Mucosa of descending colon (tissue), 3 donors: ENCODE results near the gene SEC31A. TPM values are rescaled to one million over a fixed set of nuclear protein-coding genes. Genes with fewer than 3 reads are reported as not detected.
"Not testable (repeated sequence)": the region's sequence is repeated elsewhere in the genome, so short reads cannot be mapped to it uniquely, and the experiment has no call there.

Experiments used
- ATAC-seq: fragments of 200-7000 bp; cut with Tn5 transposase; one replicate; pipeline ENCODE4 v1.9.1; 2020; ENCODE audit warnings: mild to moderate bottlenecking, moderate library complexity
- DNase-seq, 3 donors: peaks; one replicate each; pipeline ENCODE4 v3.0.0-alpha.2; 2020
- H3K36me3 ChIP-seq: fragments of 200-600 bp; one replicate; pipeline ENCODE4 v1.8.0; 2021; ENCODE audit warnings: low read depth, mild to moderate bottlenecking
- H3K4me1 ChIP-seq: fragments of 200-600 bp; one replicate; pipeline ENCODE4 v1.8.0; 2021; ENCODE audit warnings: low read depth, mild to moderate bottlenecking
- H3K4me3 ChIP-seq: fragments of 200-600 bp; one replicate; pipeline ENCODE4 v1.8.0; 2021; ENCODE audit warnings: mild to moderate bottlenecking
- H3K9me3 ChIP-seq: fragments of 200-600 bp; one replicate; pipeline ENCODE4 v1.8.0; 2021; ENCODE audit warnings: mild to moderate bottlenecking
- intact Hi-C, 2 donors: fragments of 100-400 bp; cut with DNase I in 1 of 2; cut with micrococcal nuclease in 1 of 2; formaldehyde crosslinking; loops; one replicate each; pipeline versions ENCODE4 v1.11.0 to v1.11.1; 2022; cut with DNase I, micrococcal nuclease
- total RNA-seq, 3 donors: library from RNA; stranded (reverse); fragmentation: NEBNext Ultra II Directional in 2 of 3; extraction: Animal tissue kit (Norgen Biotek cat#: 25700) in 2 of 3; gene quantifications; one replicate each; pipeline versions ENCODE4 v1.2.1 to v1.2.4, GENCODE V29; 2021 to 2023
- TF ChIP-seq, protein P1 (sequence below): fragments of 200-600 bp; IDR thresholded peaks from one replicate; pipeline ENCODE4 v1.8.0; 2022; ENCODE audit warnings: antibody characterized with exemption, mild to moderate bottlenecking
- donor health status: DM: no; HTN: no; CAD: no; lungs with moderate emphysema.
- donor health status: DM: no; HTN: no; CAD: no.
- donor health status: DM: no; HTN: yes; CAD: no.

Gene SEC31A
- total RNA-seq, 3 donors from 2014 or later: 167 to 179 (median 176) TPM

GRCh38 chr4:82848706-82849105 lies 42.2 kb downstream of the SEC31A start:
- intact Hi-C loops: no loop called here
- Histone ChIP-seq H3K4me3 (no peak overlapping the region), H3K36me3 (peaks cover 10% of the 10 kb centered on the region), H3K4me1 (no peaks in the 10 kb centered on the region), H3K9me3 (no peaks in the 10 kb centered on the region)
- no peak for ATAC-seq
- no peak for DNase-seq
- TF ChIP-seq, protein P1, sequence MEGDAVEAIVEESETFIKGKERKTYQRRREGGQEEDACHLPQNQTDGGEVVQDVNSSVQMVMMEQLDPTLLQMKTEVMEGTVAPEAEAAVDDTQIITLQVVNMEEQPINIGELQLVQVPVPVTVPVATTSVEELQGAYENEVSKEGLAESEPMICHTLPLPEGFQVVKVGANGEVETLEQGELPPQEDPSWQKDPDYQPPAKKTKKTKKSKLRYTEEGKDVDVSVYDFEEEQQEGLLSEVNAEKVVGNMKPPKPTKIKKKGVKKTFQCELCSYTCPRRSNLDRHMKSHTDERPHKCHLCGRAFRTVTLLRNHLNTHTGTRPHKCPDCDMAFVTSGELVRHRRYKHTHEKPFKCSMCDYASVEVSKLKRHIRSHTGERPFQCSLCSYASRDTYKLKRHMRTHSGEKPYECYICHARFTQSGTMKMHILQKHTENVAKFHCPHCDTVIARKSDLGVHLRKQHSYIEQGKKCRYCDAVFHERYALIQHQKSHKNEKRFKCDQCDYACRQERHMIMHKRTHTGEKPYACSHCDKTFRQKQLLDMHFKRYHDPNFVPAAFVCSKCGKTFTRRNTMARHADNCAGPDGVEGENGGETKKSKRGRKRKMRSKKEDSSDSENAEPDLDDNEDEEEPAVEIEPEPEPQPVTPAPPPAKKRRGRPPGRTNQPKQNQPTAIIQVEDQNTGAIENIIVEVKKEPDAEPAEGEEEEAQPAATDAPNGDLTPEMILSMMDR: no peak

DNA sequence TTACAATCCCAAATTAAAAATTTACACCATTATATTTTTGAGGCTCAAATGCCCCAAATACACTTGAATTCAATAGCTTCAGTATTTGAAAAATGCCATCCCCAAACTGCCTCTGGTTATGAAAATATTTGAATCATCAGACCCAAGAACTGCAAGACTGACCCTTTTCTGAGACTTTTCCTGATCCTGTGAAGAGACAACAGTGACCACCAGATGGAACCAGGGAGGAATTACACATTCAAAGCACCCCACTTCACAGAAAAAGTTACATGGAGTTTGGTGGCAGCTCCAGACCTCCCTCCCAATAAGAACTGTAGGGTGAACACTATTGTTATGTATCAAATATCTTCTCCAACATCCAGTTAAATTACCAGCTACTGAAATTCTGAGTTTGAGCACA lies 48.4 kb downstream of the SEC31A start:
- Histone ChIP-seq H3K36me3 (no peaks in the 10 kb centered on the region), H3K4me1 (no peaks in the 10 kb centered on the region), H3K9me3 (no peaks in the 10 kb centered on the region), H3K4me3 (no peak overlapping the region)
- TF ChIP-seq, protein P1: no peak
- ATAC-seq (no peak), DNase-seq (no peak)
- intact Hi-C loops: no loop called here

DNA sequence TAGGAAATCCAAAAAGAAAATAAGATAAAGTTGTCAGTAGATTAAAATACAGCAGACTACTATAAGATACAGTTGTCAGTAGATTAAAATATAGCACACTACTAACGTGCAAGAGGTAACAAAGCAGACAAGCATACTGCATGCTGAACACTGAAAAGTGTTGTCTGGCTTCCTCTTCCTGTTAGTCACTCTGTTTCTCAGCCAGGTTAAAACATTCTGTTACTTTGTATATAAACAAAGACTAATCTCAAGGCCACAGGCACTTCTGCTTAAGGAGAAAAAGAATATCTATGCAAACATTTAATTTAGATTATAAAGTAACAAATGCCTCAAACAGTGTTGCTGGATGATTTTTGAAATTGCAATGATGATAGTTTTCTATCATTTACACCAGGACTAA lies 51.3 kb downstream of the SEC31A start:
- TF ChIP-seq, protein P1: no peak
- ATAC-seq: no peak
- H3K4me1 ChIP-seq: no peaks in the 10 kb centered on the region
- no peak for DNase-seq
- no peak overlapping the region for H3K4me3 ChIP-seq
- no peaks in the 10 kb centered on the region for H3K9me3 ChIP-seq
- intact Hi-C loops: no loop called here
- H3K36me3 ChIP-seq: no peaks in the 10 kb centered on the region

DNA sequence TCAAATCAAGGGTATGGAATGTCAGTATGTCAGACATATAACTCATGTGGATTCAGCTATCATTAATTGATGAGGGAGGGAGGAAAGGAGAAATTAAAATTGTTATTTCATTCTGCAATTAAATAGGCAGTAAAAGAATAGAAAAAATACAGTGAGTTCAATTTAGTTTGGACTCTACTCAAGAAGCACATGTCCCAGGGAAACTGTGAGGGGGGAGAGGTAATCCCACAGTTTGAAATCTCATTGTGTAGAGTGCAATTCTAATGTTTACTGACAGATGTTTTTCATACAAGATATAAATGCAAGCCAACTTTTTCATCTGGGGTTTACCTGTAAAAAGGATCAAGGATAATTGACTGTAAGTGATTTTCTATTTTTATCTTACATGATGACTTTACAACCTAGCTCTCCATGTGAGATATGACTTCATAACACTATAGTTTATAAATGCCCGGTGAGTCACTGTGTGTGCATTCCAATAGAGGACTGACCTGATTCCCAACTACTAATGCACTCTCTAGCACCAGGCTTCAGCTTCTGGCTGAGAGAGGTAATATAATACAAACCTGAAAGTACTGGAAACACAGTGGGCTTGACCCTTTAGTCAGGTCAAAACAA lies 57.1 kb downstream of the SEC31A start:
- DNase-seq: peak in 1 of 3 donors; percentile 44
- peak; percentile 100 for ATAC-seq
- intact Hi-C loops: no loop called here

GRCh38 chr4:82833060-82833459 lies 57.9 kb downstream of the SEC31A start:
- H3K9me3 ChIP-seq, H3K36me3 ChIP-seq, ATAC-seq, H3K4me3 ChIP-seq, DNase-seq, intact Hi-C loops: not testable (repeated sequence)
- peaks cover 12% of the 10 kb centered on the region for H3K4me1 ChIP-seq

More for the DNA sequence above, 57.1 kb downstream of the SEC31A start:
- Histone ChIP-seq H3K4me1 (peaks cover 12% of the 10 kb centered on the region), H3K36me3 (no peaks in the 10 kb centered on the region), H3K9me3 (no peaks in the 10 kb centered on the region), H3K4me3 (no peak overlapping the region)
- TF ChIP-seq, protein P1: no peak

DNA sequence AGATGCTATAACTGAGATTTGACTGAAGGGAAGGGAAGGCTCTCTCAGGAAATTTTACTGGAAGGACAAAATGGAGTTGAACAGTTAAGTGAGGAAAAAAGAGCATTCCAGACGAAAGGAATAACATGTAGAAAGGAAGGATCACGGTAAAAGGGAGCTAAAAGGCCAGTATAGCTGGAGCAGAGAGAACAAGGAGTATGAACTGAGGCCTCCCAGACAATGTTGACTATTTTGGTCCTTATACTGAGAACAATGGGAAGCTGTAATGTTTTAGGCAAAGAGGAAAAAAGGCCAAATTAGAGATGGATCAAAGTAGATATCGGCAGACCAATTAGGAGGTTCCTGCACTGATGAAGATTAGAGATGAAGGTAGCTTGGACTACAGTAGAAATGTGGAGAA lies 65.5 kb downstream of the SEC31A start:
- ATAC-seq (no peak), DNase-seq (no peak)
- no peaks in the 10 kb centered on the region for H3K9me3 ChIP-seq
- TF ChIP-seq, protein P1: no peak
- H3K4me1 ChIP-seq: no peaks in the 10 kb centered on the region
- H3K4me3 ChIP-seq: no peak overlapping the region
- peaks cover 6% of the 10 kb centered on the region for H3K36me3 ChIP-seq
- intact Hi-C loops: no loop called here
